Measurements from ENCODE around the gene THY1. TPM values are rescaled to one million over a fixed set of nuclear protein-coding genes. Genes with fewer than 3 reads are reported as not detected.

Gene THY1
- total and polyA plus RNA-seq, 9 of the 15 experiments (the other 6 are each of a cell fraction or from before 2014, with no cell fraction given): 0.07 to 0.40 (median 0.16) TPM; not detected in 5

DNA sequence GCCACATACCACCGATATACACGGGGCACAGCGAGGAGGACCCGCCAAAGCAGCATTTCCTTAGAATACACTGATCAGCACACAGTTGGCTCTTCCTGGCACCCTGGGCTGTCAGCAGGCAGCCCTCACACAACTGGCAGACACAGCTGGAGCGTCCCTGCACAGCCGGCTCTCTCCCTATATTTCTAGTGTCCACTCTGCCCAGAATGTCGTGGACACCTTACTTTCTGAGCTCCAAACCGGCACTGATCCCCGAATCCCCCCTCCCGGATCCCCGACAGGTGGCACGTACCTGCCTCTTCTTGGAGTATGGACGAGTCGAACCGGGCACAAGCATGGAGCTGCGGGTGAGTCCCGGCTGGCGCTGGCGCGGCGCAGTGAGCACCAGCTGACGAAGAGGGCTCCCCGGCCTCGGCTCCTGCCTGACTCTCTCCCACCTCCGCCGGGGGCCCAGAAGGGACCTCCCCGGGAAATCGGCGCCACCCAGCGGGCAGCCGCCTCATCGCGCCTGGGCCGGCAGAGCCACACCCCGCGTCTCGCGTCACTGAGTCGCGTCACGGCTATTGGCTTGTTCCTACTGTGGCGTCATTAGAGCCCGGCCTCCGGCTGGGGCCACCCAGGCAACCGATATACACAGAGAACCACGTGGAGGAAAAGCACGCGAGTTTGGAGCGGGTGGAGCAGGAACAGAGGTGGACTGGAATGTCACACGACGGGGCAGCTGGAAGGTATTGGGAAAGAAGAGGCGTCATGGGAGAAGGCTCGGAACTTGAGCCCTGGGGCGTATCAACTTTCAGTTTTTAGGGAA, 41.6 kb downstream of the THY1 start, which contains the start of gene USP2 (continued):
- TF ChIP-seq CHD4 (IDR thresholded peaks at IDR 0.05; ENCODE audit: insufficient read depth, insufficient replicate concordance, low read depth, low read length, poor library complexity, severe bottlenecking) (no peak), NCOR1 (IDR thresholded peaks at IDR 0.05) (0 out of 2 replicates have a peak, but pooled peaks have one; percentile 17), SETDB1 (IDR thresholded peaks at IDR 0.05; ENCODE audit: low read length) (no peak), NR1H2 (CRISPR knock-in tag; IDR thresholded peaks at IDR 0.05) (no peak), PHF20 (IDR thresholded peaks at IDR 0.05; ENCODE audit: partially characterized antibody) (peak; percentile 15), TCF7L2 (IDR thresholded peaks at IDR 0.05; ENCODE audit: low read depth, low read length) (0 out of 2 replicates have a peak, but pooled peaks have one; percentile 15), STAT5B (CRISPR knock-in tag; IDR thresholded peaks at IDR 0.05) (no peak), CREB5 (CRISPR knock-in tag; IDR thresholded peaks at IDR 0.05) (no peak), MAFG (tag; conservative IDR thresholded peaks at IDR 0.05) (no peak), CBFB (CRISPR knock-in tag; IDR thresholded peaks at IDR 0.05) (0 out of 2 replicates have a peak, but pooled peaks have one; percentile 21)
- TF ChIP-seq, protein P1, sequence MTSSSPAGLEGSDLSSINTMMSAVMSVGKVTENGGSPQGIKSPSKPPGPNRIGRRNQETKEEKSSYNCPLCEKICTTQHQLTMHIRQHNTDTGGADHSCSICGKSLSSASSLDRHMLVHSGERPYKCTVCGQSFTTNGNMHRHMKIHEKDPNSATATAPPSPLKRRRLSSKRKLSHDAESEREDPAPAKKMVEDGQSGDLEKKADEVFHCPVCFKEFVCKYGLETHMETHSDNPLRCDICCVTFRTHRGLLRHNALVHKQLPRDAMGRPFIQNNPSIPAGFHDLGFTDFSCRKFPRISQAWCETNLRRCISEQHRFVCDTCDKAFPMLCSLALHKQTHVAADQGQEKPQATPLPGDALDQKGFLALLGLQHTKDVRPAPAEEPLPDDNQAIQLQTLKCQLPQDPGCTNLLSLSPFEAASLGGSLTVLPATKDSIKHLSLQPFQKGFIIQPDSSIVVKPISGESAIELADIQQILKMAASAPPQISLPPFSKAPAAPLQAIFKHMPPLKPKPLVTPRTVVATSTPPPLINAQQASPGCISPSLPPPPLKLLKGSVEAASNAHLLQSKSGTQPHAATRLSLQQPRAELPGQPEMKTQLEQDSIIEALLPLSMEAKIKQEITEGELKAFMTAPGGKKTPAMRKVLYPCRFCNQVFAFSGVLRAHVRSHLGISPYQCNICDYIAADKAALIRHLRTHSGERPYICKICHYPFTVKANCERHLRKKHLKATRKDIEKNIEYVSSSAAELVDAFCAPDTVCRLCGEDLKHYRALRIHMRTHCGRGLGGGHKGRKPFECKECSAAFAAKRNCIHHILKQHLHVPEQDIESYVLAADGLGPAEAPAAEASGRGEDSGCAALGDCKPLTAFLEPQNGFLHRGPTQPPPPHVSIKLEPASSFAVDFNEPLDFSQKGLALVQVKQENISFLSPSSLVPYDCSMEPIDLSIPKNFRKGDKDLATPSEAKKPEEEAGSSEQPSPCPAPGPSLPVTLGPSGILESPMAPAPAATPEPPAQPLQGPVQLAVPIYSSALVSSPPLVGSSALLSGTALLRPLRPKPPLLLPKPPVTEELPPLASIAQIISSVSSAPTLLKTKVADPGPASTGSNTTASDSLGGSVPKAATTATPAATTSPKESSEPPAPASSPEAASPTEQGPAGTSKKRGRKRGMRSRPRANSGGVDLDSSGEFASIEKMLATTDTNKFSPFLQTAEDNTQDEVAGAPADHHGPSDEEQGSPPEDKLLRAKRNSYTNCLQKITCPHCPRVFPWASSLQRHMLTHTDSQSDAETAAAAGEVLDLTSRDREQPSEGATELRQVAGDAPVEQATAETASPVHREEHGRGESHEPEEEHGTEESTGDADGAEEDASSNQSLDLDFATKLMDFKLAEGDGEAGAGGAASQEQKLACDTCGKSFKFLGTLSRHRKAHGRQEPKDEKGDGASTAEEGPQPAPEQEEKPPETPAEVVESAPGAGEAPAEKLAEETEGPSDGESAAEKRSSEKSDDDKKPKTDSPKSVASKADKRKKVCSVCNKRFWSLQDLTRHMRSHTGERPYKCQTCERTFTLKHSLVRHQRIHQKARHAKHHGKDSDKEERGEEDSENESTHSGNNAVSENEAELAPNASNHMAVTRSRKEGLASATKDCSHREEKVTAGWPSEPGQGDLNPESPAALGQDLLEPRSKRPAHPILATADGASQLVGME (CRISPR knock-in tag; IDR thresholded peaks at IDR 0.05): no peak
- TF ChIP-seq, protein P2, sequence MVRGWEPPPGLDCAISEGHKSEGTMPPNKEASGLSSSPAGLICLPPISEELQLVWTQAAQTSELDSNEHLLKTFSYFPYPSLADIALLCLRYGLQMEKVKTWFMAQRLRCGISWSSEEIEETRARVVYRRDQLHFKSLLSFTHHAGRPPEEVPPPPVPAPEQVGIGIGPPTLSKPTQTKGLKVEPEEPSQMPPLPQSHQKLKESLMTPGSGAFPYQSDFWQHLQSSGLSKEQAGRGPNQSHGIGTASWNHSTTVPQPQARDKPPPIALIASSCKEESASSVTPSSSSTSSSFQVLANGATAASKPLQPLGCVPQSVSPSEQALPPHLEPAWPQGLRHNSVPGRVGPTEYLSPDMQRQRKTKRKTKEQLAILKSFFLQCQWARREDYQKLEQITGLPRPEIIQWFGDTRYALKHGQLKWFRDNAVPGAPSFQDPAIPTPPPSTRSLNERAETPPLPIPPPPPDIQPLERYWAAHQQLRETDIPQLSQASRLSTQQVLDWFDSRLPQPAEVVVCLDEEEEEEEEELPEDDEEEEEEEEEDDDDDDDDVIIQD (CRISPR knock-in tag; IDR thresholded peaks at IDR 0.05): no peak
- TF ChIP-seq, protein P3, sequence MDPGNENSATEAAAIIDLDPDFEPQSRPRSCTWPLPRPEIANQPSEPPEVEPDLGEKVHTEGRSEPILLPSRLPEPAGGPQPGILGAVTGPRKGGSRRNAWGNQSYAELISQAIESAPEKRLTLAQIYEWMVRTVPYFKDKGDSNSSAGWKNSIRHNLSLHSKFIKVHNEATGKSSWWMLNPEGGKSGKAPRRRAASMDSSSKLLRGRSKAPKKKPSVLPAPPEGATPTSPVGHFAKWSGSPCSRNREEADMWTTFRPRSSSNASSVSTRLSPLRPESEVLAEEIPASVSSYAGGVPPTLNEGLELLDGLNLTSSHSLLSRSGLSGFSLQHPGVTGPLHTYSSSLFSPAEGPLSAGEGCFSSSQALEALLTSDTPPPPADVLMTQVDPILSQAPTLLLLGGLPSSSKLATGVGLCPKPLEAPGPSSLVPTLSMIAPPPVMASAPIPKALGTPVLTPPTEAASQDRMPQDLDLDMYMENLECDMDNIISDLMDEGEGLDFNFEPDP (CRISPR knock-in tag; IDR thresholded peaks at IDR 0.05): no peak
- TF ChIP-seq, protein P4, sequence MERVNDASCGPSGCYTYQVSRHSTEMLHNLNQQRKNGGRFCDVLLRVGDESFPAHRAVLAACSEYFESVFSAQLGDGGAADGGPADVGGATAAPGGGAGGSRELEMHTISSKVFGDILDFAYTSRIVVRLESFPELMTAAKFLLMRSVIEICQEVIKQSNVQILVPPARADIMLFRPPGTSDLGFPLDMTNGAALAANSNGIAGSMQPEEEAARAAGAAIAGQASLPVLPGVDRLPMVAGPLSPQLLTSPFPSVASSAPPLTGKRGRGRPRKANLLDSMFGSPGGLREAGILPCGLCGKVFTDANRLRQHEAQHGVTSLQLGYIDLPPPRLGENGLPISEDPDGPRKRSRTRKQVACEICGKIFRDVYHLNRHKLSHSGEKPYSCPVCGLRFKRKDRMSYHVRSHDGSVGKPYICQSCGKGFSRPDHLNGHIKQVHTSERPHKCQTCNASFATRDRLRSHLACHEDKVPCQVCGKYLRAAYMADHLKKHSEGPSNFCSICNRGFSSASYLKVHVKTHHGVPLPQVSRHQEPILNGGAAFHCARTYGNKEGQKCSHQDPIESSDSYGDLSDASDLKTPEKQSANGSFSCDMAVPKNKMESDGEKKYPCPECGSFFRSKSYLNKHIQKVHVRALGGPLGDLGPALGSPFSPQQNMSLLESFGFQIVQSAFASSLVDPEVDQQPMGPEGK (CRISPR knock-in tag; IDR thresholded peaks at IDR 0.05; ENCODE audit: borderline replicate concordance): no peak
